HCT116 (cell line): ENCODE results near the gene CALN1.

Experiments used
- EZH2phosphoT487 ChIP-seq: fragments of 200-600 bp; IDR thresholded peaks from 2 replicates; pipeline ENCODE4 v1.6.1; 2018; ENCODE audit warnings: antibody characterized with exemption, borderline replicate concordance
- POLR2AphosphoS5 ChIP-seq: IDR thresholded peaks from 2 replicates; pipeline ENCODE4 v1.6.1; 2011; ENCODE audit warnings: mild to moderate bottlenecking, low read depth, low read length, moderate library complexity
- RAD21 ChIP-seq: IDR thresholded peaks from 2 replicates; pipeline ENCODE4 v1.6.1; 2012; ENCODE audit warnings: low read depth, mild to moderate bottlenecking
- SP1 ChIP-seq: IDR thresholded peaks from 2 replicates; pipeline ENCODE4 v1.6.1; 2012; ENCODE audit warnings: low read depth
- YY1 ChIP-seq: IDR thresholded peaks from 2 replicates; pipeline ENCODE4 v1.6.1; 2011; ENCODE audit warnings: low read length, low read depth, moderate library complexity, mild to moderate bottlenecking; ENCODE audit not compliant: insufficient replicate concordance; ENCODE audit errors: extremely low read depth
- TF ChIP-seq, protein P1 (sequence below): IDR thresholded peaks from 2 replicates; pipeline ENCODE4 v1.6.1; 2012
- TF ChIP-seq, protein P2 (sequence below), 3 experiments: fragments of 200-600 bp in 1 of 3; sonication (generic) in 1 of 3; IDR thresholded peaks in 2 of 3; conservative IDR thresholded peaks in 1 of 3; 2 replicates each; pipeline ENCODE4 v1.5.1; 2012 to 2017; ENCODE audit warnings: low read depth in 2 of 3, low read length in 2 of 3, antibody characterized with exemption in 1 of 3, borderline replicate concordance in 1 of 3, control low read depth in 1 of 3, mild to moderate bottlenecking in 1 of 3, mixed read lengths in 1 of 3, mixed run types in 1 of 3, moderate library complexity in 1 of 3; ENCODE audit not compliant: insufficient read depth in 1 of 3
- TF ChIP-seq, protein P3 (sequence below): IDR thresholded peaks from 2 replicates; pipeline ENCODE4 v1.6.1; 2012
- TF ChIP-seq, protein P4 (sequence below): IDR thresholded peaks from 2 replicates; pipeline ENCODE4 v1.6.1; 2012; ENCODE audit warnings: low read depth

DNA sequence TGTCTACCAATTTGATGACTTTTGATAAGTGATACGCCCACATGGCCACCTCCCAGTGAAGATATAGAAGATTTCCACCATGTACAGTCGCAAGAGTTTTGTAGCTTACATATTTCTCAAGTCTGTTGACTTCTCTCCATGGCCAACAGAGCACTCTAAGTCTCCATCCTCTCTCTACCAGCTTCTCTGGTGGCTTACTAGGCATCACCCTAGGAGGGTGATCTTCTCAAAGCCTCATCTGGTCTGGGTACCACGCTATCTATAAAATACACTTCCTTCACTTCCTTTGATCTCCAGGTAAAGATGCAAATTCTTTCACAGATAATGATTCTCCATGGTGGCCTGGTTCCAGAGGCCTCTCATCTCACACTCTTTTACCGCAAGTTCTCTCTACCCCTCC lies 49.9 kb downstream of the CALN1 start:
- TF ChIP-seq, protein P1, sequence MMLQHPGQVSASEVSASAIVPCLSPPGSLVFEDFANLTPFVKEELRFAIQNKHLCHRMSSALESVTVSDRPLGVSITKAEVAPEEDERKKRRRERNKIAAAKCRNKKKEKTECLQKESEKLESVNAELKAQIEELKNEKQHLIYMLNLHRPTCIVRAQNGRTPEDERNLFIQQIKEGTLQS: no peak
- TF ChIP-seq, protein P2, sequence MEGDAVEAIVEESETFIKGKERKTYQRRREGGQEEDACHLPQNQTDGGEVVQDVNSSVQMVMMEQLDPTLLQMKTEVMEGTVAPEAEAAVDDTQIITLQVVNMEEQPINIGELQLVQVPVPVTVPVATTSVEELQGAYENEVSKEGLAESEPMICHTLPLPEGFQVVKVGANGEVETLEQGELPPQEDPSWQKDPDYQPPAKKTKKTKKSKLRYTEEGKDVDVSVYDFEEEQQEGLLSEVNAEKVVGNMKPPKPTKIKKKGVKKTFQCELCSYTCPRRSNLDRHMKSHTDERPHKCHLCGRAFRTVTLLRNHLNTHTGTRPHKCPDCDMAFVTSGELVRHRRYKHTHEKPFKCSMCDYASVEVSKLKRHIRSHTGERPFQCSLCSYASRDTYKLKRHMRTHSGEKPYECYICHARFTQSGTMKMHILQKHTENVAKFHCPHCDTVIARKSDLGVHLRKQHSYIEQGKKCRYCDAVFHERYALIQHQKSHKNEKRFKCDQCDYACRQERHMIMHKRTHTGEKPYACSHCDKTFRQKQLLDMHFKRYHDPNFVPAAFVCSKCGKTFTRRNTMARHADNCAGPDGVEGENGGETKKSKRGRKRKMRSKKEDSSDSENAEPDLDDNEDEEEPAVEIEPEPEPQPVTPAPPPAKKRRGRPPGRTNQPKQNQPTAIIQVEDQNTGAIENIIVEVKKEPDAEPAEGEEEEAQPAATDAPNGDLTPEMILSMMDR (IDR thresholded peaks at IDR 0.05 in 2 of 3, conservative IDR thresholded peaks at IDR 0.05 in 1 of 3; ENCODE audit: borderline replicate concordance in 1 of 3, insufficient read depth in 1 of 3, low read depth in 2 of 3, low read length in 2 of 3): no peak
- TF ChIP-seq EZH2phosphoT487 (no peak), POLR2AphosphoS5 (no peak), SP1 (no peak), RAD21 (no peak), YY1 (no peak)
- TF ChIP-seq, protein P3, sequence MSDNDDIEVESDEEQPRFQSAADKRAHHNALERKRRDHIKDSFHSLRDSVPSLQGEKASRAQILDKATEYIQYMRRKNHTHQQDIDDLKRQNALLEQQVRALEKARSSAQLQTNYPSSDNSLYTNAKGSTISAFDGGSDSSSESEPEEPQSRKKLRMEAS: no peak
- TF ChIP-seq, protein P4, sequence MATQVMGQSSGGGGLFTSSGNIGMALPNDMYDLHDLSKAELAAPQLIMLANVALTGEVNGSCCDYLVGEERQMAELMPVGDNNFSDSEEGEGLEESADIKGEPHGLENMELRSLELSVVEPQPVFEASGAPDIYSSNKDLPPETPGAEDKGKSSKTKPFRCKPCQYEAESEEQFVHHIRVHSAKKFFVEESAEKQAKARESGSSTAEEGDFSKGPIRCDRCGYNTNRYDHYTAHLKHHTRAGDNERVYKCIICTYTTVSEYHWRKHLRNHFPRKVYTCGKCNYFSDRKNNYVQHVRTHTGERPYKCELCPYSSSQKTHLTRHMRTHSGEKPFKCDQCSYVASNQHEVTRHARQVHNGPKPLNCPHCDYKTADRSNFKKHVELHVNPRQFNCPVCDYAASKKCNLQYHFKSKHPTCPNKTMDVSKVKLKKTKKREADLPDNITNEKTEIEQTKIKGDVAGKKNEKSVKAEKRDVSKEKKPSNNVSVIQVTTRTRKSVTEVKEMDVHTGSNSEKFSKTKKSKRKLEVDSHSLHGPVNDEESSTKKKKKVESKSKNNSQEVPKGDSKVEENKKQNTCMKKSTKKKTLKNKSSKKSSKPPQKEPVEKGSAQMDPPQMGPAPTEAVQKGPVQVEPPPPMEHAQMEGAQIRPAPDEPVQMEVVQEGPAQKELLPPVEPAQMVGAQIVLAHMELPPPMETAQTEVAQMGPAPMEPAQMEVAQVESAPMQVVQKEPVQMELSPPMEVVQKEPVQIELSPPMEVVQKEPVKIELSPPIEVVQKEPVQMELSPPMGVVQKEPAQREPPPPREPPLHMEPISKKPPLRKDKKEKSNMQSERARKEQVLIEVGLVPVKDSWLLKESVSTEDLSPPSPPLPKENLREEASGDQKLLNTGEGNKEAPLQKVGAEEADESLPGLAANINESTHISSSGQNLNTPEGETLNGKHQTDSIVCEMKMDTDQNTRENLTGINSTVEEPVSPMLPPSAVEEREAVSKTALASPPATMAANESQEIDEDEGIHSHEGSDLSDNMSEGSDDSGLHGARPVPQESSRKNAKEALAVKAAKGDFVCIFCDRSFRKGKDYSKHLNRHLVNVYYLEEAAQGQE: no peak
